Endothelial cell of hepatic sinusoid (primary cell): ENCODE measurements around the gene PDE4C.

ENCODE experiments used
- in situ Hi-C: cut with HindIII; loops from 2 replicates; pipeline ENCODE4 v1.10.0; 2017; ENCODE audit warnings: low sequenced_read_pairs

Gene PDE4C

GRCh38 chr19:18257503-18258470 lies 31.5 kb upstream of the PDE4C start:
- in situ Hi-C loops = no loop called here

DNA sequence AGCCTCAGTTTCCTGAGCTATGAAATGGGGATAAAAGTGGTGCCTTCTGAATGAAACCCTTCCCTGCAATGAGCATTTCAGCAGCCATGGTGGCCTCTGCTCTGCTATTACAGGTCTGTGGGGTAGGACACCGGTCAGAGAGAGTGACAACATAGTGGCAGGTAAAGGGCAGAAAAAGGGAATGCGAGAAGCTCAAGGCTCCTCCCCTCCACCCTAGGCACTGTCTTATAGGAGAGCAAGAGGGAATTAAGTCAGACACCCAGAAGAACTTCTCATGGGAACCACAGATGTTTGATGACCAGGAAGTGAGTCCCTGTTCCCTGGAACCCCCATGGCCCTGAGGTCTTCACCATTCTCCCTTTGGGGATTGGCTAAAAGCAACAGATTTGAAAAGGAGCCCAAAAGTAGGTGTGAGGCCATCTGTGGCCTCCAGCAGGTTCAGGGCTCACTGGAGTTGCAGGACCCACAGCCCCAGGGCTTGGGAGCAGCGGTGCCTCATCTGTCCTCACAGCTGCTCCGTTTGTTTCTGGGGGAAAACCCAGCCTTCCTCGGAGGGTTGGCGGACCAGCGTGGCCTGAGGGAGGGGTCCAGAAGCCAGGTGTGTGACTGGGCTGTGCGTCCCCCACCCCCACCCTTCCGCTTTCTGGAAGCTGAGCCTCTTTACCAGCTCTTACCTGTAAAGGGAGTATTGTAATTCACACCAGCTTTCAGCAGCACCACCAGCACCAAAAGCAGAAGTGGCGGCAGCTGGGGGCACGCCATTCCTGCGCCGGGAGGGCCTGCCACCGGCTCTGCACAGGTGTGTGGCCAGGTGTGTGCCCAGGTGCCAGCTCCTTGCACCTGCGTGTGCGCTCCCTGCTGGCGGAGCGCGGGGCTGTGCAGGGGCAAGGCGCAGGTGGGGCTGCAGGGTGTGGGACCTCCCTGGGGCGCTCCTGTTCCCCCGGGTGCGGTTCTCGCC lies 28.6 kb upstream of the PDE4C start:
- in situ Hi-C loops = no loop called here

- in situ Hi-C loops = no loop called here
Measured at GRCh38 chr19:18253716-18254115, 27.5 kb upstream of the PDE4C start.

DNA sequence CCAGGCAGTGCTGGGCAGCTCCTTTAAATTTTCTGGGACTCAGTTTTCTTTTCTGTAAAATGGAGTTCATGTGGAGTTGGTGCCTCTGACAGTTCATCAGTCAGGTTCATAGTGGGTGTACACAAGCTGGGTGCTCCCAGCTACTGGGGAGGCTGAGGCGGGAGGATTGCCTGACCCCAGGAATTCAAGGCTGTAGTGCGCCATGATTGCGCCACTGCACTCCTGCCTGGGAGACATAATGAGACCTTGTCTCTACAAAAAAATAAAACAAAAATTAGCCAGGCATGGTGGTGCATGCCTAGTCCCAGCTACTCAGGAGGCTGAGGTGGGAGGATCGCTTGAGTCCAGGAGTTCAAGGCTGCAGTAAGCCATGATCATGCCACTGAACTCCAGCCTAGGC lies 26.9 kb upstream of the PDE4C start:
- in situ Hi-C loops = no loop called here

DNA sequence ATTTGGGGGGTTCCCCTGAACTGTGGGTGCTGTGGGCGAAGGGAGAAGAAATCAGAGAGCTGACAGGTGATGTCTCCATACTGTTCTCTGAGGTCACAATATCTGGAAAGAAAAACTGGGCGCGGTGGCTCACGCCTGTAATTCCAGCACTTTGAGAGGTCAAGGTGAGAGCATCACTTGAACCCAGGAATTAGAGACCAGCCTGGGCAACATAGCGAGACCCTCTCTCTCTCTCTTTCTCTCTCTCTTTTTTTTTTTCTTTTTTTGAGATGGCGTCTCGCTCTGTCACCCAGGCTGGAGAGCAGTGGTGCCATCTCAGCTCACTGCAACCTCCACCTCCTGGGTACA lies 26.1 kb upstream of the PDE4C start:
- in situ Hi-C loops = no loop called here

DNA sequence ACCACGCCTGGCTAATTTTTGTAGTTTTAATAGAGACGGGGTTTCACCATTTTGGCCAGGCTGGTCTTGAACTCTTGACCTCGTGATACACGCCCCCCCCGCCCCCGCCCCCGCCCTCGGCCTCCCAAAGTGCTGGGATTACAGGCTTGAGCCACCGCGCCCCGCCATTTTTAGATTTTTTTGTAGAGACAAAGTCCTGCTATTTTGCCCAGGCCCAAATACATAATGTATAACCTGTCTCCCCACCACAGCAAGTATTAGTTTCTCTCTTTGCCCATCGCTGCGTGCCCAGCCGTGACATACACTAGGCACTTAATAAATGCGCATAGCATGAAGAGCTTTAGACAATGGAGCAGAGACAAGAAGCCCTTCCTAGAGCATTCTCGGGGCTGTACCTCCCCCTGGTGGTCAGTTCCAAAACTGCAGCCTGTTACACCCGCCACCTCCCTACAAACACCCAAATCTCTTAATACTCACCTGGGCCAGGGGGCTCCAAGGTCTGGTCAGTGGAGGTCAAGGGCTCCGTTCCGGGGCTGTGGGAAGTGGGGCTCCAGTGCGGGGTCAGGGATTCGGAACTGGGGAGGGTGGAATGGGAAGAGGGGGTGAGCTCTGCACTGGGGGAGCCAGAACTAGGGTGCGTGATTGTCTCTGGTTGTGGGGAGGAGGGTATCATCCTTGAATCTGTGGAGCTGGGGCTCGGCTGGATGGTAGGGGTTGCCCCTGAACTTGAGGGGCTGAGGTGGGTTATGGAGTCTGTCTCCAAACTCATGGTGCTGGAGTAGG lies 25.5 kb upstream of the PDE4C start:
- in situ Hi-C loops = no loop called here

DNA sequence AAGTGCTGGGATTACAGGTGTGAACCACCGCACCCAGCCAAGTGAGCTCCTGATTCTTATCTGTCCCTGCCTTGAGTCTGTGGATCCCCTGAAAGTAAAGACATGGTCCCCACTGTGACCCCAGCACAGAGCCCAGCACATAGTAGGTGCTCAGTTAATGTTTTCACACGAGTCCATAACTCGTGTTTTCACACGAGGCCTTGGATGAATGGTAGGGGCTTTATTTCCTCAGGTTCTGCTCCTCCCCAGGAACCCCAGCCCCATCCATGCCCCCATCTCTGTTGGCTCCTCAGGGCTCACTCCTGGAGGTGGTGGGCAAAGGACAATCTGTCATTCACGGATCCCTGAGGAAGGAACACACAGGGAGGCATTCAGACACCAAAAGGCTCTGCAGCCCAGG lies 23.6 kb upstream of the PDE4C start:
- in situ Hi-C loops = no loop called here

GRCh38 chr19:18245297-18245696 lies 19.1 kb upstream of the PDE4C start:
- in situ Hi-C loops = no loop called here

- in situ Hi-C loops = no loop called here
Measured at GRCh38 chr19:18239303-18239702, 13.1 kb upstream of the PDE4C start.

GRCh38 chr19:18234194-18234593 lies 8.0 kb upstream of the PDE4C start:
- in situ Hi-C loops = no loop called here

DNA sequence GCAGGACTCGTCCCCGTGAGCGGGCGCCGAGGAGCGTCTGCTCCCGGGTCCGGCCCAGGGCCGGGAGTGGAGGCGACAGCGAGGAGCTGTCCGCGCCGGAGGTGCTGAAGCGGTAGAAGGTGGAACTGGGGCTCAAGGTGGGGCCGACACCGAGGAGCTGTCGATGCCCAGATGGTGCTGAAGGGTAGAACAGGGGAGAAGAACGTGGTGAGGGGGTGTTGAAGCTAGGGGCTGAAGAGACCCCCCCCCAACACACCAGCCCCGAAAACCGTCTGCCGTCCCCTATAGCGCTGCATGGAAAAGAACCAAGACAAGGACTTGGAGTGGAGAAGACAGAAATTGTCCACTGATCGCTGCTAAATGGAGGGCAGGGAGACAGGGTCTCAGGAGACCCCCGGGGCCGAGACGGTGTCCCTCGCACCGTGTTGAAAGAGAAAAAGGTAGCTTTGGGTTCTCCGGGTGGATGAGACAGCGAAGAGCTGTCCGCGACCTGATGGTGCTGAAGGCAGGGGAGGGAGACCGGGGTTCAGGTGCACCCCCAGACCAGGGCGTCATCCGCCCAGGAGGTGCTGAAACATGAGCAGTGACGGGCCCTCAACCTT lies 7.1 kb upstream of the PDE4C start:
- in situ Hi-C loops = no loop called here

GRCh38 chr19:18232540-18233223 lies 6.4 kb upstream of the PDE4C start:
- in situ Hi-C loops = no loop called here

- in situ Hi-C loops = no loop called here
Measured at GRCh38 chr19:18231775-18232174, 5.5 kb upstream of the PDE4C start.

DNA sequence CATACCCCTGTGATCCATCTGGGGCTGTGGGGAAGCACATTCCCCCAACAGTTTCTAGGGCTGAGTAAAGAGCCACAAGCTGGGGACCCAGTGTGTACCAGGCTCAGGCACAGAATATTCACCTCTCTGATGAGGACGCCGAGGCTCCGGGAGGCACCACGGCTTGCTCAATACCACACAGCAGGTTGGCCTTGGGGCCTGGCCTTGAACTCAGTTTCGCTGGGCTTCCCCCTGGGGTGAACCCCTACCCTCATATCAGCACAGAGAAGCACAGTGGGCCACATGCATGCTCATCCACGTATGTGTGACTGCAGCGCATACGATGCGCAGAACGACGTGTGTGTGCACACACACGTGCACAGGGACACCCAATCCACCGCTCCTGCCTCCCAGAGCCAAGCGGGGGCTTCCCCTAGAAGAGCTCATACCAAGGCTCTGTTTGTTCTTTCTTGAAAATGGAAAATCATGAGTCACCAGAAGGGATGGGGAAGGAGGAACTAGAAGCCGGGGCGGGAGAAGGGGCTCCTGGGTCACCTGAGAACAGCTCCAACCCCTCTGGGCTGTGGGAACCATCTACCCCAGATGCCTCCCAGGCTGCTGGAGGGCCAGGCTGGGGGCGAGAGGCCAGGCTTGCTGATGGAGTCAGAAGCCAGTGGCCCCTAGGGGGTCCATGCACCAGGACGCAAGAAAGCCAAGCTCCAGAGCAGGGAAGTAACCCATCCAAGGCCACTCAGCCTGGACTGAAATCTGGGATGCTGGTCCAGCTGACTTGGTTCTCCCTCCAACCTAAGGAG lies 4.9 kb upstream of the PDE4C start:
- in situ Hi-C loops = no loop called here

- in situ Hi-C loops = loop anchor here (5.0 kb wide), 1 partner anchor 48 kb away; no protein-coding TSS in a partner anchor
Measured at GRCh38 chr19:18229915-18230314, 3.7 kb upstream of the PDE4C start.

GRCh38 chr19:18229474-18229873 lies 3.2 kb upstream of the PDE4C start:
- in situ Hi-C loops = loop anchor here (5.0 kb wide), 1 partner anchor 47 kb away; no protein-coding TSS in a partner anchor

DNA sequence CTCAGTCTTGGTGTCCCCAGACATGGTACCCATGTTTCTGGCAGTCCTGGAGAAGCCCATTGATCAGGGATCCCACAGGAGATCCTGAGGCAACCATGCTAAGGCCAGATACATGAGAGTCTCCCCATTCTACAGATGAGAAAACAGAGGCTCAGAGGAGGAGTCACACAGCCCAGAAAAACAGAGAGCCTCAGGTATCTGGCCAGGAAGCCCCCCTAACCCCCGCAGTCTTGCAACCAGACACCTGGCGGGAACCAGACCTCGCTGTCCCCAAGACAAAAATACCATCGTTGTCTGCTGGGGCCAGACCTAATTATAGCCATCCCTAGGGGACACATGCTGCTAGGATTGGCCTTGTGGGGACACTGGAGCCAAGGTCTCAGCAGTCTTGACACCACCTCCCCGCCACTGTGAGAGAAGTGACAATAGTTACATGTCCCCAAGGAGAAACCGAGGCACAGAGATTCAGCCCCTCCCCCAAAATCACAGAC lies 1.6 kb upstream of the PDE4C start:
- in situ Hi-C loops = loop anchor here (5.0 kb wide), 1 partner anchor 46 kb away; no protein-coding TSS in a partner anchor

DNA sequence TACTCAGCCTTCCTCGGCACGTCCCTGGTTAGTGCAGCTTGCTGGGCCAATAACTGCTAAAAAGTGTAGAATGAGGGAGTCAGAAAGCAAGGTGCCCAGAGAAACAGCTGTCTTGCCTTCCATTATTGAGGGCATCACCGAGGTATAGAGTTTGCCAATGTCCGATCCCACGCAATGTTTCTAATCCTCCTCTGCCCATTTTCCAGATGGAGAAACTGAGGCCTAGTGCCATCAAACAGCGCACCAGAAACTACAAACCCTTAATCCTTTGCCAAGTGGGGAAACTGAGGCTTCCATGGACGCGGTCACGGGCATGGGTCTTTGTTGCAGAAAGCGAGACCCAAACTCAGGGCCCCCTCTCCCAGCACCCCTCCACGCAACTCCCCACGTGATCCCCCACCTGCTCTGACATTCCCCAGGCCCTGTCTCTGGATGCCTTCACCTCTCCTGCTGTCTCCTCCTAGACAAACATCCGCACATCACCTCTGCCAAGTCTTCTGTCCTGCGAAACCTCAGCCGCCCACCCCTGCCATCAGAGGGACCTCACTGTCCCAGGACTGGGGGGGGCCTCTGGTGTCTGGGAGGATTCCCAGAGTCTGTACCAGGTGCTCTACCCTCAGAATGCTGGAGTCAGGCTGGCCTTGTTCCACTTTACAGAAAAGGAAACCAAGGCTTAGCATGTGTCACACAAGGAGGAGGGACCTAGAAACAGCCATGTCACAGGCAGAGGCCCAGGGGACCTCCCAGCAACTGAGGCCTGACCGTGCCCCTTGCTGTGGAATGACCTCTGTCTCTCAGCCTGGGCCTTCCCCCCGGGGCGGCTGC lies 930 bp upstream of the PDE4C start:
- in situ Hi-C loops = loop anchor here (5.0 kb wide), 1 partner anchor 45 kb away; no protein-coding TSS in a partner anchor
